ENCODE data around the gene CDH13.

CDH13 gene

DNA sequence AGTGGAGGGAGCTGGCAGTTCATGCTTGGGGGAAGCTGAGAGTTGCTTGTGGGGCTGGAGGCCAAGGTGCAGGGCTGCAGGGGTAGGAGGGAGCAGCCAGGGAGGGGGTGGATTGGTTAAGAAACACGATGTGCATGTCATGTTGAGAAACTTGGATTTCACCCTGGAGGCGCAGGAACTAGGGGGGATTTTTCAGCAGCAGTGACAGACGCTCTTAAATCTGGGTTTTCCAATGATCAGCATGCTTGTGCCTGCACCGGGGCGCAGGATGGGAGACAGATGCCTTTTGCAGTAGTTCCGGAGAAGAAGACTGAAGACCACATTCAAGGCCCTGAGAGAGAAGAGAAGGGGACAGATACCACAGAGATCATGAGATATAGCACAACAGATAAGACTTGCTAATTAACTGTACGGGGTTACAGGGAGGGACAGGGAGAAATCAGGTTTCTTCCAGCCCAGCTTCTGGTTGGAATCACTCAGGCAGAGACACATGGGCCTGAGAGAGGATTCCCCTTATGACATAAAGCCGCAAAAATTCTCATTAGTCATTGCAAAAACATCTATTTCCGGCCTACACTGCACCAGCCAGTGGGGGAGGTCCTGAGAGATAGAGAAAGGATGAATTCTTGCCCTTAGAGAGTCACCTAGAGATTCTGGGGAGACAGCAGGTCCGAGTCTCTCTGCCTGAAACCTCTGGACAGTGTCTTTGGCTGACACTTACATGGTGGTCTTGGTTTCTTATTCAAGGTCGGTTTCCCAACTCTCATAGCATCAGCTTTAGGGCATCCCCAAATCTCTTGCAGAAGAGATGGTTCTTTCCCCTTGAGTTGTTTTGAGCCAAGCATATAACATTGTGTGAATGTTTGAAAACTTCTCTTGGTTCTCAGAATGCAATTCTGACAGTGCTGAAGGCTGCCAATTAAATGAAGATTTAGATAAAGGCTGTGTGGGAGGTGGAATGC, 27.1 kb downstream of the CDH13 start:
- no peak for DNase-seq

DNA sequence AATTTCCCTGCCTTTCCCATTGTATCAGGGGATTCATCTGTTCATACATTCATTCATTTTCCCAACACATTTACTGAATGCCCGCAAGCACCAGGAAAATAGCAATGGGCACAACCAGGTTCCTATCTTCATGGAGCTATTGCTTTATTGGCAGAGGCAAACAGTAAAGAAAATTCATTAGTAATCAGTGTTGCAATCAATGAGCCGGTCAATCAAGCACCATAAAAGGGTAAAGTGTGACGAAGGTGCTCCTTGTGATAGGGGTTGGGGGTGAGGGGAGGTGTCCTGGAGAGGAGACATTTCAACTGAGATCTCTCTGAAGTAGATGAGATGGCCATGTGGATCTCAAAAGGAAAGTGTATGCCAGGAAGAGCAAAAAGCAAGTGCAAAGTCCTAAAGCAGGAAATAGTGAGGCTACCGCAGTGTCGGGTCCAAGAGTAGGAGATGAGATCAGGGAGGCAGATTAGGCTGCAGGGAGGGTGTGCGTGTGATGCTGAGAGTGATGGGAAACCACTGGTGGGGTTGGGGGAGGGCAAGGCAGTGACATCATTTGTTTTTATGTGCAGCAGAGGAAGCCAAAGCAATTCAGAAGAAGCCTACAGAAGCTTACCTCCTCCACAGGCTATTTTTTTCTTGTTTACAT, 28.4 kb downstream of the CDH13 start:
- no peak for DNase-seq

DNA sequence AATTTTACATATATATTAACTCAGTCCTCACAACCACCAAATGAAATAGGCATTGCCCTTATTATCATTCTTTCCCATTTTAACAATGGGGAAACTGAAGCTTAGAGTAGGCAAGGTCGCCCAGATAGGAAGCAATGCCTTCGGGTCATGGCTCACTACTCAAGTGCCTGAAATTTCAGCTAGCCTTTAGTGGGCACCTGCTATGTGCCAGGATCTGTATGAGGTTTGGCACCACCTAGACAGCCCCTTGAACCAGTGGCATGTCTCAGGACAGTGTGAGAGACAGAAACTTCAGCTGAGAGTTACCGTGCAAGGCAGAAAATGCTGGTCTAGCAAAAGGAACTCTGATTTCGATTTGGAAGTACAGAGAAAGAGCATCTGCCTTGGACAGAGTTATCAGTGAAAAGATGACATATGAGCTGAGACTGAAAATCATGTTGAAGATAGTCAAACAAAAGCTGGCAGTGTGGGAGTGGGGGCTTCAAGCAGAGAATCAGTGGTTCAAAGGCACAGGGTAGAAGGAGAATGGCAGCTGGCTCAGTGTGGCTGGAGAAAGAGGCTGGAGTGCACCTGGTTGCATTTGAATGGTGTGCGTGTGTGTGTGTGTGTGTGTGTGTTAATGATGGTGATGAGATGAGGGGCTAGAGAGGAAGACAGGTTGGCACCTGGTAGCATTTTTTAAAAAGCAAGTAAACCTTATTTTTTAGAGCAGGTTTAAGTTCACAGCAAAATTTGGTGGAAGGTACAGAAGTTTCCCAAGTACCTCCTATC, 29.1 kb downstream of the CDH13 start:
- no peak for DNase-seq

DNA sequence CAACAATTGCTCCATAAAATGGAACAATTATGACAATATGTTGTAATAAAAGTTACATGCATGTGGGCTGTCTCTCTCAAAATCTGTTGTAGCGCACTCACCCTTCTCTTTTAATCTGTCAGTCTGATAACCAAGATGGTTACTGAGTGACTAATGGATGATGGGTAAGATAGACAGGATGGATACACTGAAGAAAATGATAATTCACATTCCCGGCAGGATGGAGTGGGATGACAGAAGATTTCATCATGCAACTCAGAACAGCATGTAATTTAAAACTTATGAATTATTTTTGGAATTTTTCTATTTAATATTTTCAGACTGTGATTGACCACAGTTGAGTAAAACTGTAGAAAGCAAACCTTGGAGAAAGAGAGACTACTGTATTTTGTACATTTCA, 30.5 kb downstream of the CDH13 start:
- DNase-seq: no peak

DNA sequence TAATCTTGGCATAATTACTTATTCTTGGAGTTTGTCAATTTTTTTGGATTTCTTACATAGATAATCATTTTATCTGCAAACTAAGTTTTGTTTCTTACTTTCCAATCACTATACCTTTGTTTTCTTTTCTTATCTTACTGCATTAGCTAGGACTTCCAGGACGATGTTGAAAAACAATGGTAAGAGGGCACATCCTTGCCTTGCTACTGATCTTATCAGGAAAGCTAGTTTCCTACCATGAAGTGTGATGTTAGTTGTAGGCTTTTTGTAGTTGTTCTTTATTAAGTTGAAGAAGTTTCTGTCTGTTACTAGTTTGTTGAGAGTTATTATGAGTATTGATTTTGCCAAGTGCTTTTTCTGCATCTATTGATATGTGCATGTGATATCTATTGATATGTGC, 31.0 kb downstream of the CDH13 start:
- no peak for DNase-seq

DNA sequence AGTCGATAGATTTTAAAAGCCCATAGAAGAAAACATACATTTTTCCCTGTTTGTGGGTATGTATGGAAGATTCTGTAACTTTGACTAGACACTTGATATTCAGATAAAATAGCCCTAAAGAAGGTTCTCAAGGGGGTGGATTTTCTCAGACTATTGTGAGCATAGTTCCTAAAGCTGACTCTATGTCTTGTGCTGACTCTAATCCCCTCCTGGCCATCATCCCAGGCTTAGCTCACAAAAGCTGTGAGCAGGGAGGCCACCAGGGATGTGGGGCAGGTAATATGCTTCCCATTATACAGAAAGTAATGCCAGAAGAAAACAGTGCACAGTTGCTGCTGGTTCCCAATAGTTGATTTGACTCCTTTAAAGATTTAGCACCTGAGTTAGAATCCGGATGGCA, 32.0 kb downstream of the CDH13 start:
- no peak for DNase-seq

DNA sequence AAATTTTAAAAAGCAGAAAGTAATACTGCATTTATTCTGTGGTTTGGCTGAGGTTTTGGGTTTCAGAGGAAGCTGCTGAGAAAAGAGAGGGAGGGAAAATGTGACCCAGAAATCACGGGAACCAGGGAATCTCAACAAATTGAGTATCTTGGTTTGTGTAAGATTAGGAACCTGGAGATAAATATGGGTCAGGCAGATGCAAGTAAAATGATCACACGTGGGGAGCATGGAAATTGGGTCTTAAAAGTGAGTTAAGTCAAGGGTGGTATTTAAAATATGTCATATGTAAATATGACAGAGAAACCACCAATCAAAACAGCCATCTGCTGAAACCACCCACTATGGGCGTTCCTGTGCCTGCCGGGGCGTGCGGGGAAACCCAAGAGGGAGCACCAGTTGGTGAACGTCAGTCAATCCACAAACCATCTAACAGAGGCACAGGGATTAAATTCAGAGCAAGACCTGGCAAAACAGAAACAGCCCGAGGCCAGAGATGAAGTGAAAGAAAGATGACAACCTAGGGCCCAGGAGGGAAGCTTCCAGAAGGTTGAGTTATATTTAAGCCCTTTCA, 33.4 kb downstream of the CDH13 start:
- no peak for DNase-seq

DNA sequence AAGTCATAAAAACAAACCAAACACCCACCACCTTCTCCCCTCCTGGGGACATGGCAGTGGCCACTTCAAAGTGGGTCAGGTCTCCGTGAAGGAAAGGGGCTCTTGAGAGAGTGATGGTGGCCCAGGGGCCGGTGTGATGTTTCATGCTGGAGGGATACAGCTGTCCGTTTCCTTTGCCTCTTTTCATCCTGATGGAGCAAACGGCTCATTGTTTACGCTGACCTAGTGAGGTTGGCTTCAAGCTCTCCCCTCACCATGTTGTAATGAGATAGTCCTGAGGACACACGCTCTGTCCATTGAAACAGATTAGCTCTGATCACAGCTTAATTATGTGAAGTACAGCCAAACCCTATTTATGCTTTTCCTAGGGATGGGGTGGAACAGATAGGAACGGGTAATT, 34.2 kb downstream of the CDH13 start:
- no peak for DNase-seq

DNA sequence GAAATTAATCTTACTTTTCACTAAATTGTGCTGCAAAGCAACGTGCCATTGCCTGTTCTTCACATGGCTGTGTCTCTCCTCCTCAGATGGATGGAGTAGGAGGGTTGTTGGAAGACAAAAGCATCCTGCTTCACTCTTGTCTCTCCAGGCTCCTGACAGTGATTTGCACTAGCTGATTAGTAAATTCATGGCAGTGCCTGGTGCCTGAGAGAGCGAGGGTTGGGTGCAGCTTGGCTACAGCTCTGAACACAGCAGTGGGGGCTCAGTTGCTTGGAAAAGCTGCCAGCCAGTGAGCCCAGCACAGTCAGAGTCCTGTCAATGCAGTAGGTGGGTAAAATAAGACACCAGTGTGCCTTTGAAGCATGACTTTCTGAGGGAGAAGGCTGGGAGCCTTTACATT, 37.4 kb downstream of the CDH13 start:
- DNase-seq: no peak

DNA sequence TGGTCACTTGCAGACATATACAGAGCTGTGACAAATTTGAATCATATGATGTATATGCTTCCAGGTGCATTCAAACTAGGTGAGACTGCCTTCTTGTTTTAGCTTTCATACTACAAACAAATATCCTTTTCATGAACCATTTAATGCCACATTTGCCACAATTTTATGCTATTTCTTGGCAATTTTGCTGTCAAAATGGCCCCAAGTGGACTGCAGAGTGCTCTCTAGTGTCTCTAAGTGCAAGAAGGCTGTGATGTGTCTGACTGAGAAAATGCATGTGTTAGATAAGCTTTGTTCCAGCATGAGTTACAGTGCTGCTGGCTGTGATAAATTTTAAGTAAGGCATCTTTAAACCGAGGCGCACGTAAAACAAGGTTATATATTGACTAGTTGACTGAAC, 38.3 kb downstream of the CDH13 start:
- DNase-seq: no peak

DNA sequence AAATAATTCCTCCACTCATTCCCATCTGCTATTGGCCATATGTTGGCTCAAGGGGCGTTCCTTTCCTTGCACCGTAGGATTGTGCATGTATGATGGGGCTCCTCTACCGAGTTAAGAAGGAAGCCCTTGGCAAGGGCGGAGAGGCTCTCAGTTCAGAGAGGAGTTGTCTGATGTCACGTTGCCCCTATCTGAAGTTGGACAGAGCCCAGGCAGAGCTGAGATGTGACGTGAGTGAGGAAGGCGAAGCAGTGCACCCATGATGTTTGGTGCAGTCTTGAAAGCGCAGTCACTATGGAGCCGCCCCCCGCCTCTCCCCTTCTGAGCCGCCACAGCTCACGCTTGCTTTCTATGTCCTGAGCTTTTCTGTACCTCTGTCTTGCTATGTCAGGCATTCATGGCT, 40.7 kb downstream of the CDH13 start:
- DNase-seq: no peak

DNA sequence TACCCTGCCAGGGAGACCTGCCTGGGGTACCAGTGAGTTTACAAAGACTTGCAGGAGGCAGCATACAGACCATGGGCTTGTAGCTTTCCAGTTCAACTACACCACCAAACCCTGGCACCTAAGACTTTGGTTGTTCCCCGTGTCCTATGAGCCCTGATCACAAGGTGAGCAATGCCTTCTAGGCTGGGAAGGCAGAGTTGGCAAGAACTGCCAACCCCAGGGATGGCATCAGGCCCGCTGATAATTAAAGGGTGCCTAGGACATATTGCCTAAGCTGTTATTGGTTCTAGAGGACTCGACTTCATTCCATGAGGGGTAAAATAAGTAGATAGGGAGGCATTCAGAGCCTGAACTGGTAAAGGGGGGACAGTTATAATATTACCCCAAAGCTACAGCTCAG, 41.3 kb downstream of the CDH13 start:
- no peak for DNase-seq

DNA sequence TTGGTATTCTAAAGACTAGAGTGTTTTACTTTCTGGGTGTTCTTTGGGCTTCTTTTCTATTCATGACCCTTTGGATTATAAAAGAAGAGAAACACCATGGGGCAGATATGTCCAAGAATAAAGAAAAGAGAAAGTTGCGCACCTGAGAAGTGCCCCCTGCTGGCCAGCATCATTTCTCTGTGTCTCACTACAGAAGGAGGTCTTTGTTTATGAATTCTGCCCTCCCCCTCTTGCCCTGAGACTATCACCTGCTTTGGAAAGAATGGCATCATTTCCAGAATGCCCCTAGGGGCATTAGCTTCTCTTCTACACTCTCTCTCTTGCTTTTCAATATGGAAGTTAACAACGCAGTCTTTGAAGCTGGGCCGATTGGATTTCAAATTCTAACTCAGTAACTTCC, 45.0 kb downstream of the CDH13 start:
- no peak for DNase-seq

DNA sequence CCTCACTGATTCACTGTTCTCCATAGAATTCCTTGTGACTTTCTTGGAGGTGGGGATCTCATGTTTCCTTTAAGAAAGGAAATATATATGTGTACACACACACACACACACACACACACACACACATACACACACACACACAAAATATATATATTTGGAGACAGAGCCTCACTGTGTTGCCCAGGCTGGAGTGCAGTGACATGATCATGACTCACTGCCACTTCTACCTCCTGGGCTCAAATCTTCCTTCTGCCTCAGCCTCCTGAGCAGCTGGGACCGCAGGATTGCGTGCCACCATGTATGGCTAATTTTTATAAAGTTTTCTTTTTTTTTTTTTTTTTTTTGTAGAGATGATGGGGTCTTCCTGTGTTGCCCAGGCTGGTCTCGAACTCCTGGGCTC, 45.9 kb downstream of the CDH13 start:
- no peak for DNase-seq

DNA sequence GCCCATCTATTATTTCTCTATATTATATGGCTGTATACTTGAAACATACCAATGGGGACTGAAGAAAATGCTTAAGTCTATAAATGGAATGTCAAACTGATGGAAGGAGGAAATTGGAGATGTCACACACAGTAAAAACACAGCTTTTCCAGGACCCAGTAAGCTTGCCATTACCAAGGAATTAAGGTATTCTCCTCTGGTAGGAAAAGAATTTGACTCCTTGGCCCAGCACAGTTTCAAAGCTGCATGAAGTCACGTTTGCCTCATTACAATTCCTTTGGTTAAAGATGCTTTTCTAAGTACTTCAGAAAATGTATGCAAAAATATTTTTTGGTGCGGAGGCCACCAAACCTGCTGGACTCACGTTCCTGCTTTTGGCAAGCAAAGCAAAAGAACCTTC, 48.5 kb downstream of the CDH13 start:
- DNase-seq: no peak

DNA sequence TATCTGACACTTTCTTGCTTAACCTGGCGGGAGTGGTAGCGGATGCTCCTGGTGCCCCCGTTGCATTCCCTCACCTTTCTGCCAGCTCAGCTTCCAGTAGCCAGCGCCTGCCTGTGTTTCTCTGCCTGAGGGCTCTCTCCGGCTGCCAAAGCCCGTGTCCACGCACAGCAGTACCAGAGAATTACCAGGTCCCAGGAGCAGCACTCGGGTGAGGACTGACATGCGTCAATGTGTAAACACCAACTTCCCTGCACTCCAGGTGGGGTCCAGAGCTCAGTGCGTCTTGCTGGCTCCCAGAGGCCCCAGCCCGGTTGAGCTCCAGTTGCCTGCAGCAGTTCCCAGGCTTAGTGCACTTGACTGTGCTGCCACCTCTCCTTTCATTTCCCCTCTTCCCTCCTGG, 54.8 kb downstream of the CDH13 start:
- DNase-seq: no peak

DNA sequence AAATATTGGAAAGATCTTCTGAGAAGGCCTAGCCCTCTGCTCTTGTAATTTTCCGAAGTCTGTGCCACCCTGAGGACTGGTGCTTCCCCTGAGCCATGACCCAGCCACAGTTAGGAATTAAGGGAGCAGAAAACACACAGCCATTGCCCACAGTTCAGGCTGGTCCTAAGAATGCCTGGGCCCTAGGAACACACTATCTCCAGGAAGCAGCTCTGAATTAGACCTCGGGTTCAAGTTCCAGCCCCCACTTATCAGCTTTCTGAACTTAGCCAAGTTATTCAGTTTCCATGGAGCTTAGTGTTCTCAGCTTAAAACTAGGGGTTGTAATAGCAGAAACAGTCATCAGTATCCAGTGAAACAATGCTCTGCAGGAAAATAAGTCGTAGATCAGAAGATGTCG, 56.0 kb downstream of the CDH13 start:
- DNase-seq: no peak

DNA sequence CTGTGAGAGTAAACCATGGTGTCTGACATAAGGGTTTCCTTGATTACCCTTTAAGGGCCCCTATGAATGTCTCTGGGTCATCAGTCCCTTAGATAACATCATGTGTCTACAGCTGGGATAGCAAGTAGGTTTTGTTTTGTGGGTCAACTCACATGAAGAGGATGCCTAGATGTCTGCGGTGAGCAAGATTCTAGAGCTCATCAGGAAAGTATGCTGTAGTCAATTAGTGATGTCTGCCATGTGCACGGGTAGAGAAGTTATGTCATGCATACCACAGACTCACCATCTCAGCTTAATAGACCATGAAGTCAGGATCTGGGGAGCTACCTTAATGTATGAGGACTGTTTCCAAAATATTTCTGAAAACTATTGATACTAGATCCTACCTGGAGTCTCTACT, 57.5 kb downstream of the CDH13 start:
- no peak for DNase-seq

DNA sequence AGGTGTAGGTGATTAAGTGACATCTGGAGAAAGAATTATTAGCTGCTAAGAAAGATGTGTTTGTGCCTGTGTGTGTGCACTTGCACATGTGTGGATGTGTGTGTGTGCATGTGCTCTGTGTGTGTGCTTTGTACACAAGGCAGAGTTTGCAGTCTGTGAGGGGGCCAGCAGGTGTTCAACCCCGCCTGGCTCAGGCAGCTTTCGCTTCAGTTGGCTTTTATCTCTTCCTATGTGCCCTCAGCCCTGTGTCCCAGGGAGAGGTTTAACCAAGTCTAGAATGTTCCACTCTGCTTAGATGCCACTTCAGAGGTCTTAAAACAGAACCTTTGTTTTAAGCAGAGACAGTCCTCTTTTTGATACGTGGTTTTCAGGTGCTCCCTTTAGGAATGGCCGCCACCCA, 58.8 kb downstream of the CDH13 start:
- DNase-seq: peak; percentile 76

DNA sequence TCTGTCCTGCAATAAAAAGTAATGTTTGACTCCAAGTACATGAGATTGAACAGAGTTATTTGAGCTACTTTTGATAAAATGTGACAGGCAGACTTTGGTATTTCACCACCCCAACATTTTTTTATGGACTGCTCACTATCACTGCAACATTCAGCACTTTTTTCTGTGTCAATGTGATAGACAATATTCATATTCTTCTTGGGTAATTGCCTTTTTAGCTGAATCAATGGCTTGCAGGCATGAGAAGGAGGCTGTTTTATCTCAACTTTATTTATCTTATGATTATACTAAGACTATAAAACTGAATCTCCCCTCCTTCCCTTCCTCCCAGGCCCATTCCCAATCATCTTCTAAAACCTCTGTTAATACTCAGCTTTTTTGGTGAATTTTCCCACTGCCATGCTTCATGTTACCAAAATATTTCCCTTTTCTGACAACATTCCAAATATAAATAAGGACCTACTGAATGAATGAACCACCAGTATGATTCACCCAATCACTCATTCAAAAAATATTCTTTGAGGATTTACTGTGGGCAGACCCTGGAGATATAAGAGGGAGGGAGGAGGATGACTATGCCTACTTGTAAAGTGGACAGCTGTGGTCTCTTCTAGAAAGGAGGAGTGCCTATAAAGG, 67.6 kb downstream of the CDH13 start:
- no peak for DNase-seq

DNA sequence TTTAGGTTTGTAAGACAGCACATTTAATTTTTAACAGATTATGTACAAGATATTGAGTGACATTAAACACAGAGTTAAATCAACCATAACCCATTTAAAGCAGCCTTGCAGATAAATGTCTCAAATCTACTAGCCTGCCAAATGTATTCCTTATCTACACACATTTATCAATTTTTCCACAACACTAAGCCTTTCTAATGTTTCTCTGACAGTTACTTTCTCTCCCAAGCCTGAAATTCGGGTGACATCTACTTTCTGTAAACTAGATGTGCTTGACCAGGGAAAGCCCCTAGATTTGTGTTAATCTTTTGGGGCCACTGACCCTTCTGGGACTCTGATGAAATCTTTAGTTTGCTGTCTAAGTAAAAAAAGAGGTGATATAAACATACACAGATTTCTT, 69.0 kb downstream of the CDH13 start:
- DNase-seq: no peak

DNA sequence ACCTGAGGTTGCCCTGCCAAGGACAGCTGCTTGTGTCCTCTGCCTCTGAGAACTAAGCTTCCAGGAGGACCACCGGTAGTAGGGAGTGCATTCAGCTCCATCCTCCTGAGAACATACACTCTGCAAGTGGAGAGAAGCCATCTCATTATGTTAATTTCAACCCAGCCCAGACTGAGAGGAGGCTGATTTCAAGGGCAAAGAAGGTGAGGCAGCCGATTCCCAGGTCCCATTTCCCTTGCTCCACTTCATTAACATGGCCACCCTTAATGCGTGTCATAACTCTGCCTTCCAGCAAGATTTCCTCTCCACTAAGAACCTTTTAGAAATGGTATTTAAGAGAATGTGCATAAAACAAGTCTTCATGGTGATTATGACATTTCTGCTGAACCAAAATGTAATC, 72.5 kb downstream of the CDH13 start:
- DNase-seq: no peak
